ENCODE data around the gene SLC9A9. TPM values are rescaled to one million over a fixed set of nuclear protein-coding genes. Genes with fewer than 3 reads are reported as not detected.
"Not testable (repeated sequence)": the region's sequence is repeated elsewhere in the genome, so short reads cannot be mapped to it uniquely, and the experiment has no call there.

Gene SLC9A9
- total RNA-seq, 6 experiments from 2014 or later, result 1.3 to 6.3 (median 3.0) TPM

GRCh38 chr3:143883151-143883550 lies 34.9 kb upstream of the SLC9A9 start:
- 80% methylated on average over 3 of the region's 3 CpGs for WGBS (ENCODE audit: insufficient coverage, low coverage, low lambda C conversion rate, missing lambda C conversion rate)
- no peak for ATAC-seq

GRCh38 chr3:143881095-143881494 lies 32.8 kb upstream of the SLC9A9 start:
- H3K9me3 ChIP-seq, result no peaks in the 10 kb centered on the region
- H3K4me3 ChIP-seq, result no peak overlapping the region
- no peaks in the 10 kb centered on the region for H3K27me3 ChIP-seq
- no peak for DNase-seq
- no peaks in the 10 kb centered on the region for H3K36me3 ChIP-seq
- H3K4me1 ChIP-seq, result no peaks in the 10 kb centered on the region
- H3K27ac ChIP-seq, result no peak overlapping the region
- intact Hi-C loops (cut with DNase I), result no loop called here
- peak; percentile 46 to 84 (median 66) for ATAC-seq
- no peak for TF ChIP-seq CTCF (IDR thresholded peaks at IDR 0.05)
- no peak for TF ChIP-seq POLR2A (IDR thresholded peaks at IDR 0.05)
- 71% methylated on average over 2 of the region's 3 CpGs for WGBS (ENCODE audit: insufficient coverage, low coverage, low lambda C conversion rate, missing lambda C conversion rate)

More at GRCh38 chr3:143883151-143883550, 34.9 kb upstream of the SLC9A9 start:
- H3K9me3 ChIP-seq, result no peaks in the 10 kb centered on the region
- intact Hi-C loops (cut with DNase I), result no loop called here
- H3K27ac ChIP-seq, result no peak overlapping the region
- H3K4me3 ChIP-seq, result no peak overlapping the region
- no peaks in the 10 kb centered on the region for H3K36me3 ChIP-seq
- no peaks in the 10 kb centered on the region for H3K4me1 ChIP-seq
- TF ChIP-seq CTCF (IDR thresholded peaks at IDR 0.05) (no peak), POLR2A (IDR thresholded peaks at IDR 0.05) (no peak)
- no peaks in the 10 kb centered on the region for H3K27me3 ChIP-seq
- no peak for DNase-seq

DNA sequence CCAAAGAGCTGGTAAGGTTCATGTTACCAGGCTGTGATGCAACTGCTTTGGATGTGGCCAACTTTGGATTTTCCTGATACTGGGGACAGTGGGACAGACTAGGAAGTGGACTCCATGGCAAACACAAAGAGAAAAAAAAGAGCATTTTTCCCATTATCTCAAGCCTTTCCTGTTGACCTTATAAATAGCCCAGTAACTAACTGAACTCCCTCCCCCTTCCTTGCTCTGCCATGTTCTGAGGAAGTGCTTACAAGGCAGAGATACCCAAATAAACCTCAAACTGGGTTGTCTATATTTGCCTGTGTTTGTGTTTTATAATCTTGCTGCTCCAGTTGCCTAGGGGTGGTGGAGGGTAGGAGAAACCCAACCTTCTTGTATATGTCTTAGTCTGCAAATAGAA lies 27.3 kb upstream of the SLC9A9 start:
- H3K4me1 ChIP-seq, result no peaks in the 10 kb centered on the region
- H3K36me3 ChIP-seq, result no peaks in the 10 kb centered on the region
- H3K27ac ChIP-seq, result no peak overlapping the region
- H3K4me3 ChIP-seq, result no peak overlapping the region
- no peak for TF ChIP-seq POLR2A (IDR thresholded peaks at IDR 0.05)
- no peak for TF ChIP-seq CTCF (IDR thresholded peaks at IDR 0.05)
- no peaks in the 10 kb centered on the region for H3K27me3 ChIP-seq
- intact Hi-C loops (cut with DNase I), result no loop called here
- DNase-seq (no peak), ATAC-seq (peak; percentile 76 to 81 (median 80))
- H3K9me3 ChIP-seq, result no peaks in the 10 kb centered on the region

DNA sequence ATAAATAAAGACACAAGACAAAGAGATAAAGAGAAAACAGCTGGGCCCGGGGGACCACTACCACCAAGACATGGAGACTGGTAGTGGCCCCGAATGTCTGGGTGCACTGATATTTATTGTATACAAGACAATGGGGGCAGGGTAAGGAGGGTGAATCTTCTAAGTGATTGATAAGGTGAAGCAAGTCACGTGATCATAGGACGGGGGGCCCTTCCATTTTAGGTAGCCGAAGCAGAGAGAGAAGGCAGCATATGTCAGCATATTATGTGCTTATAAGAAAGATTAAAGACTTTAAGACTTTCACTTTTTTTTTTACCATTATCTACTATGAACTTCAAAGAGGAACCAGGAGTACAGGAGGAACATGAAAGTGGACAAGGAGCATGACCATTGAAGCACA lies 25.3 kb upstream of the SLC9A9 start:
- H3K27me3 ChIP-seq; H3K4me1 ChIP-seq; H3K4me3 ChIP-seq; H3K36me3 ChIP-seq; intact Hi-C loops (cut with DNase I); H3K27ac ChIP-seq; ATAC-seq; H3K9me3 ChIP-seq; DNase-seq: not testable (repeated sequence)
- 86% methylated on average over 5 of the region's 5 CpGs for WGBS (ENCODE audit: insufficient coverage, low coverage, low lambda C conversion rate, missing lambda C conversion rate)

DNA sequence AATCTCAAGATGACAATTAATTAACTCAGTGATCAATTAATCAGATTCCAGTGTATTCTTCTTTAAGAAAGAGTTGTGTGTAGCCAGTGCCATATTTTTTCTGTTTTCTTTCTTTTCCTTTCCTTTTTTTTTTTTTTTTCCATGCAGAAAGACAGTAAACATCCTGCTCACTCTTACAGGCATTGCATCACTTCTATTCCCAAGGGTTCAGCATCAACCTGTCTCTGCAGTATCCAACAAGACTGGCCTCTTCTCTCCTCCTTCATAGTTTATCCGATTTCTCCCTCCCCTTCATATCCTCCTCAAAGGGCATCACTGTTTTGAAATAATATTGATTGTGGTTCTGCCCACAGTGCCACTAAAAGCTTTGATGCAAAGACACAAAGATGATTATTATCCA lies 17.0 kb upstream of the SLC9A9 start:
- Histone ChIP-seq H3K27ac (no peak overlapping the region), H3K4me3 (no peak overlapping the region), H3K4me1 (no peaks in the 10 kb centered on the region), H3K27me3 (no peaks in the 10 kb centered on the region), H3K36me3 (no peaks in the 10 kb centered on the region), H3K9me3 (no peaks in the 10 kb centered on the region)
- DNase-seq (no peak), ATAC-seq (no peak)
- 58% methylated on average over 1 of the region's 1 CpG for WGBS (ENCODE audit: insufficient coverage, low coverage, low lambda C conversion rate, missing lambda C conversion rate)
- intact Hi-C loops (cut with DNase I), result no loop called here
- TF ChIP-seq CTCF (IDR thresholded peaks at IDR 0.05) (no peak), POLR2A (IDR thresholded peaks at IDR 0.05) (no peak)

Measured in right lobe of liver (tissue), 6 donors.